GM19025 (cell line): ENCODE data around the gene ANP32A.
A peak's percentile ranks its signal among the peaks of the same experiment; 100 is the strongest.

Experiments used
- ATAC-seq: cut with Tn5 transposase; IDR thresholded peaks from one replicate; pipeline ENCODE4 v1.9.1; 2021; ENCODE audit warnings: mild to moderate bottlenecking, low read depth, moderate library complexity; ENCODE audit not compliant: unreplicated experiment

Gene ANP32A

DNA sequence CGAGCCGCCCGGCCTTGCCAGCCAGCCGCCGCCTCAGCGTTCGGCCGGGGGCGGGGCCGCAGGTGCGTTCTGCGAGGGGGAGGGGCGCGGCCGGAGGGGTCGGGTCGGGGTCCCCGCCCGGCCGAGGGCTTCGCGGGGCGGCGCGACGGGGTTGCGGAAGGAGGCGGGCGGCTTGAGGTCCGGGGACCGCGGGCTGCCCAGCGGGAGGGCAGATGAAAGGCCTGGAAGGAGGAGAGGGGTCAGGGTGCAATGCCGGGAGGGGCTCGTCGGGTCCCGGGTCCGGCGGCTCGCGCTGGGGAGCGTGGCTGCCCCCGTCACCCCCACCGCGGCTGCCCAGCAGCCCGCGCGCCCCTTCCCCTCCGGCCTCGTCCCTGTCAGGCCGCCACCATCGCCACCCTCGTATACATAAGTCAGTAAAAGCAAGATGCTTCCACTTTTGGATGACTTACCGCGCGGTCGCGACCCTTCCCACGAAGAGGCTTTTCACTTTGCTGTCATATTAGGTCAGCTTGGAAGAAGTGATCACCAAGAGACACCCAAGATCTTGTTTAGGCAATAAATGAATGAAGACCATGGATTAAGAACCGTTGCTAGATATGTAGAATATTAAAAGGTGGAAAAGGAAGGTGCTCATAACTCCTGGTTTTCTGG is 620 bp upstream of the ANP32A start:
- ATAC-seq = peak; percentile 15

DNA sequence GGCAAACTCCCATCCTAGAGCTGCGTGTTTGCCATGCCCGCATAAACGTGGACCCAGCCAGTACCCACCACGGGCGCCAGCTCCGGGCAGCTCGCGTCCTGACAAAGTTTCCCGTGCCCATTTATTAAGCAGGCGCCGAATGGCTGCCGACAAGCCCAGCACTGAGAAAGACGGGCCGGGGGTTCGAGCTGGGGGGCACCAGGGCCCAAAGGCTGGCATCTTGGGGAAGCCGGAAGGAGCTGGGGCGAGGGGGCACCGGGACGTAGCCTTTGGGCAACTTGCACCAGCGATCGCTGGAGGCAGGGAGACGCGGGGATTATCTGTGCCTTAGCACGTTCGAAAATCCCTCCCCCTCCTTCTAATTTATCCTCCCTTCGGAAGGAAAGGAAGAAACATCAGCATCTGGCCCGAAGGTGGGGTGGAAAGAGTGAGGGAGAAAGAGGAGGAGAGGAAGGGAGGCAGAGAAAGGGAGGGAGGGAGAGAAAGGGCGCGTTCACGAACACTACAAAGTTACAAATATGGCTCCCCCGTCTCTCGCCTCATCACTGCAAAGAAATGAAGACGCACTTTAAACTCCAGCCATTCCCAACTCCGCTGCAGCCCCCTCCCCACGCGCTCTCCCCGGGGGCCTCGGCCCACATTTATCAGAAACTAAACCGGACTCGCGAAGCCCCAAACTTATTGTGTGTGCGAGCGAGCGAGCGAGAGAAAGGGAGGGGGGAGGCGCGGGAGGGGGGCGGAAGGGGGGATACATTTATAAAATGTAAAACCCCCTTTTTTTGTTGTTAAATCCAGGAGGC is 1.0 kb downstream of the ANP32A start:
- no peak for ATAC-seq

DNA sequence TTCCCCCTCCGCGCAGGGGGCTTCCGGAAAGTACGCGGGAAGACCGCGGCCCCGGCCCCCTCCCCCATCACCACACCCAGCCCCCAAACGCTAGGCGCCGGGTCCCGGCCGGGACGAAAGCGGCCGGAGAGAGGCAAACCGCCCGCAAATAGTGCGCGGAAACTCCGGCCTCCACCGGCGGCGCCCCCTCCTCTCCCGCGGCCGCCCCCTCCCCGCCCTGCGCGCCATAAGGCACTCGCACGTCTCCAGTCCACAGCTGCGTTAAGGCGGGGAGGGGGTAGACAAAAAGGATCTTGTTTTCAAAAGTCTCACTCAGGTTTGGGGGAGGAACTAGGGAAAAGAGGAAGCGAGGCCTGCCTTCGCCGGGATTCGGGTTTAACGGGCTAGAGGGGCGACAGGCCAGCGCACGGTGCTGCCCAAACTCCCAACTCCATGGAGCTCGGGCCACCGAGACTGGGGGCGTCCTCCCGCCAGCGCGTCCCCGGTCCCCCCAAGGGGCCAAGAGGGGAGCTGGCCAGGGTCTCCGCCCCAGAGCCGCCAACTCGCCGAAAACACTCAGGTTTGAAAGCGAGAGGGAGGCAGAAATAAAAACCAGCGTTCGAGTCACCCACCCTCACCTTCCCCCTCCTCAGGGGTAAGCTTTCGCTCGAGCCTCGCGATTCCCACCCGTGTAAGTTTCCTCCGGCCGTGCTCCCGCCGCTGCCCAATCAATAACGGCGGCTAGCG is 1.8 kb downstream of the ANP32A start:
- no peak for ATAC-seq

DNA sequence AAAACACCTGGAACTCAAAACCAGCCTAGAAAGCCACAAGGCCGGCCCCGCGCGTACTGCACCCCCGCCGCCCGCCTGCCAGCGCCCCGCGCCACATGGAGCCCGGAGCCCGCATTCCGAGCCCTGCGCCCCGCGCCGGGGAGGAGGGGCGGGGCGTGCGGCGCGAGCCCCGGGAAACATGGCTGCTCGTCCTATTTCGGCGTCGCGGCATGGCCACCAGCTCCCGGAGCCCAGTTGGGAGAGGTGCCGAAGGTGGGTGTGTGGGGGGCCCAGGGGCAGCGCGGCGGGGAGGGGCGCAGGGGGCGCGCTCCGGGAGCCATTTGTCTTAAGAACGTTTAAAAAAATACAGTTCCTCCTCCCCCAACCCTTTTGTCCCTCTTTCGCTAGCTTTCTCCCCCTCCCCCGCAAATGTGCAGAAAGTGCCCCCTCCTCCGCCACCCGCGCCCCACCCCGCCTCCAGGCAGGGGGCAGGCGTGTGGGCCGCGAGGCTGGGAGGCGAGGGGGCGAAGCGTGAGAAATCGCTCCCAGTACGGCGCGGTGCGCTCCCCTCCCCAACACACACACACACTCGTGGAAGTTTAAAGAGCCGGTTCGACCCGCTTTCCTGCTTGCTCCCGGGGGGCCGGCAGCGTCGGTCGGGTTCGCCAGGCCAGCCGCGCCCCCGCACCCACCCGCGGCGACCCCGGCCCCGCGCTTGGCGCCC is 2.5 kb downstream of the ANP32A start:
- no peak for ATAC-seq

DNA sequence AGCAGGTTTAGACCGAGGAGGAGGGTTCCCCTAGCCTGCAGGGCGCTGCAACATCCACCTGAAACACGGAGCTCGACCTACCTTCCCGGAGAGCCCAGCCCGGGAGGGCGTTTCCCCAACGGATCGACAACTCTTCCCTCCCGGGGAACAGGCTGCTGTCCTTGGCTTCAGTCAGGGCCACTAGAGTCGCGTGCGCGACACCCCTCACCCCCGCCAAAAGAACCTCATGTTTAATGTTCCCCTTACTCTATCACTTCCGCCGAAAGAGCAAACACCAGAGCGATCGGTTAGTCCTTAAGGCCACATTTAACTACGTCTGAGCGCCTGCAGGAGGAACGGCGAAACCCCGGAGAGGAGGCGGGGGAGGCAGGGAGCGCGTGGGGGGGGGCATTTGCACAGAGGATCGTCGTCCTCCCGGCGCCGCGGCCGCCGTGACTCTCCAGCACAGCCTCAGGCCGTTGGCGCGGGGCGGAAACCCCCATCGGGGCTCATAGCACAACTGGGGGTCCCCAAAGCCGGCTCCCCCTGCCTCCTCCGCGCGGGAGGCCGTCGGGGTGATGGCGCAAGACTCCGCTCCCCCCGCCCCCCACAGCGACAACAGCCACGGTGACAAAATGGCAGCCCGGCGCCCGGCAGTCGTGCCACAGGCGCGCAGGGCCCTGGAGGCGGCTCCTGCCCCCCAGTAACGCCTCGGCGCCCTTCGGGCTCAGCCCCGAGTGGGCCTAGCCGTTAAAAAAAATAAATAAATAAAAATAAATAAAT is 3.2 kb downstream of the ANP32A start:
- peak; percentile 24 for ATAC-seq

DNA sequence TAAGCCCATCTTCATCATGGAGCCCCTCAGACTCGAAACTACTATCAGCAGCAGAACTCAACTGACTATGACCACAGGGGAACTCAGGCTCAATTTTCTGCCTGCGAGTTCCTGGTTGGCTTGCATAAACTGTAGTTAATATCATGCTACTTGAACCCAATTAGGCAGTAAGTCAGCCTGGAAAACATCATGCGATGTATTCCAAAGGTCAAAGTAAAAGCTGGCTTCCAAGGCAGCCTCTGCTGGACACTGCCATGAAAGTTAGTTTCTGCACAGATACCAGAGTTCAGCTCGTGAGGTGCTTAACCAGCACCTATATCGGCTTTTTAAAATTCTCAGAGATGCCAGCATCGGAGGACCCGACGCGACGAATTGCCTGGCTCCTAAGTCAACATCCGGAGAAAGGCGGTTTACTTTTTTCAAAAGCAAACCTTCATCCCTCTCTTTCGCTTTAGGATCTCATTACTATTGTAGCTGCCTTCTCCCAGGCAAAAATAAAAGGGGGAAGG is 3.8 kb downstream of the ANP32A start:
- no peak for ATAC-seq

DNA sequence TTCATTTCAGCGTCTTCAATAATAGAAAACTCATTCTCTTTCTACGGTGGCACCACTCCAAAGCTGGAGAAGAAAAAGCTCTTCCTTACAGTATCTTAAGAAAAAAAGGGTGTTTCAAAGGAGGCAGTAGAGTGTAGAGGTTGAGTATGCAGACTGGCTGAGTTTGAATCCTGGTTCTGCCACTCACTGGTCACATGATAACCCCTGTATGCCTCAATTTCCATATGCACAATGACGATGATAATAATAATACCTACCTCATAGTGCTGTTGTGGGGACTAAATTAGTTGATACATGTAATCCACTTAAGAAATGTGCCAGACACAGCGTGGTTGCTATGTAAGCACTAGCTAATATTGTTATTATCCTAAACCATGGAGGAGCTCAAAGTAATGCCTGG is 4.5 kb downstream of the ANP32A start:
- ATAC-seq = no peak

DNA sequence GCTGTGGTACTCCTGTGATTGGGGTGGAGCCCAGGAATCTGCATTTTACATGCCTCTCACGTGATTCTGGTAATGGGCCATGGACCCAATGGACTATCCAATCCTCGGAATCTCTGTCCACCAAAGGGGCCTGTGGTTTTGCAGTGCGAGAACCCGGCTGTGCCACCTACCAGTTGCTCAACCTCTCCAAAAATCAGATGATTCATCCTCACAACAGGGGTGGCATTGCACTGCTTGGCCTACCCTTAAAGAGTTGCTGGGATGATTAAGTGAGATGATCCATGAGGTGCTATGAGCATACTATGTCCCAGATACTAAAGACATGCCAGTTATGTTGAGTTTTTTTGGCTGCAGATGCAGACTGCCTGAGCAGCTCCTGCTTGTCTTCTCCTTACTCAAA is 5.1 kb downstream of the ANP32A start:
- no peak for ATAC-seq

DNA sequence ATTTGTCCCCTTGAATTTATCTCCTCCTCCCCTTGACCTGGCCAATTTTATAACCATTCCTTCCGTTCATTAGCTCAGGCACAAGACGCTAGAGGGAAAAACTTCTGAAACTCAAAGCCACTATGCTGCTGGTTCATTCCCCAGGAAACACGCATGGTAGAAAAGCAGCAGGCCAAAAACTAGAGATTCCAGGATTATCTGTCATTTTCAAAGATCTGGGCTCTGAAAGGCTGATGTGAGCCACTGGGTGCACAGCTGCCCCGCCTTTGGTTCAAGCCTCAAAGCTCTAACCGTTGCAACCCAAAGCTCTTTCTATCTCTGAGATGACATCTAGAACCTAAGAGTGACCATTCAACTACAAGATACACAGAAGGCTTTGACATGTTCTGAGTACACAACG is 6.1 kb downstream of the ANP32A start:
- ATAC-seq = no peak

DNA sequence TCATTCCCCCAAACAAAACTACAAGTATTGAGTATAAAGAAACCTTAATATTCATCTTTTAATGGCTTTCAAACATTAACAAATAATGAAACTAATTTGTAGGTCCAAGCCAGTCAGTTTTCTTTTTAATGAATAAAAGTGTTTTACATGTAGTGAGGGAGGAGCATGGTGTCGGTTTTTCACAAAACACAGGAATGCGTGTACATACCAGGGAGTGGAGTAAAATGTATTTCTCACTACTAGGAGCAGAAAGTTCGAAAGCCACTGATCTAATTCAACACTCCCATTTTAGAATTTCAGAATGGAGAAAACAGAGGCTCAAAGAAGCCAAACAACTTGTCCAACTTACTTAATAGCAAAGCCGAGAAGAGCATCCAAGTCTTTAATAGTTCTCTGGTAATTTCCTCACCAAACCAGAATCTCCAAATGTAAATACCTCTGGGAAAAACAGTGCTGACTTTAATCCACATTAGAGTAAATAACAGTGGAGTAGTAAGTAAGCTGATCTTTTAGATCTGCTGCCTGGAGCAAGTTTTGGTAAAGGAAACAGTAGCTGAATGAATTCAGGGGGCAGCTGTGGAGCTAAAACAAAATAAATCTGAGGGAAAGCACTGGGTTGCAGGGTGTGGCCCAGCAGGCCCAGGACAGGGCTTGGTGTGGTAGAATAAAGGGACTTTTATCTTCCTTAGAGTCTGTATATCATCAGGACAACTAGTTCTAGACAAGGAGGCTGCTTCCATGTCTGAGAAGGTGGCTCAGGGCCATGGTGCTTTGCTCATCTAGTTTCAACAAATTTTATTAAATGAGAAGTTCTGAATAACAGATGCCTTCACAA is 7.9 kb downstream of the ANP32A start:
- ATAC-seq = no peak

DNA sequence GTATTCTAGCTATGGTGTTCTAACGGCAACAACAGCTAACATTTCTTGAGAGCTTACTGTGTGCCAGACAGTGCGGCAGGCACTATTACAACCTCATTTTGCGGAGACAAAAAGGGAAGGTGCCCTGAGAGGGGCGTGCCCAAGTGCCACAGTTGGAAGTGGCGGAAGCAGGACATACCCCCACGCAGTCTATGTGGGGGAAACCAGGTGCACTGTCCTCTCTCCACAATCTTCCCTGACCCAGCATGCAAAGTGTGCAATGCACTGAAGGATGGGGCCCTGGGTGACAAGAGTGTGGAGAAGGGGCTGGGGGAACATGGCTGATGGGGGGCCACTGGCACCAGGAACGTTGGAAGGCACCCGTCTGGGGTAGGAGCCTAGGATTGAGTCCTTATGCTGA is 8.6 kb downstream of the ANP32A start:
- no peak for ATAC-seq

DNA sequence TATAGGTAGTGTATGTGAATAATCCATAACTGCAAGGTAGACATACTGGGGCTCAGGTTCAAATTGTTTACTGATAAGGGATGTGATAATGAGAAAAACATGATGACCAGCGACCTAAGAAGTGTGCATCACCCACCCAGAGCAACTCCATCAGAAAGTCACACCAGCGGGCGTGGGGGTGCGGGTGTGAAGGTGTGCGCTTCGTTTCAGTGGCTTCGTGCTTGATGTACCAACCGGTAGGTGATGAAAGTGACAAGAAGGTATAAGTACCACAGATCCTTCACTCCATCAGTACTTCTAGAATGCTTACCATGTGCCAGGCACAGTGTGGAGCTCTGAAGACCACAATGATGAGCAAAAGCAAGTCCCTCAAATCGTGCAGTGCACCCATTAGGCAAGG is 11.2 kb downstream of the ANP32A start:
- no peak for ATAC-seq

DNA sequence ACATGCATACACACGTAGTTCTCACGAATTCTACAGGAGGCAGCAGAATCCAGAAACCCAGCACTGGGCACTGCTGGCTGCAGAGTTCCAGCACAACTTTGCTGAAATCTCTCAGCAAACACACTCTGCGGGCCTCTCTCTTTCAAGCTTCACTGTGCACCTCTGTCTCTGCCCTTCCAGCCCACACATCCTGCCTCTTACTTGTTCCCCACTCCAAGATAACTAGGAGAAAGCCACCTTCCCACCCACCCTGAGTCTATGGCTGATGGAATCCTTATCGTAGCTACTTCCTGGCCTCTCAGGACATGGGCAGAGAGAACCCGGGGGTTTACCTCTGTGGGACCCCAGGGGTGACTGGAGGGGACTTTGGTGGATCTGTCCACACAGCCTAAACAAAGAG is 11.9 kb downstream of the ANP32A start:
- no peak for ATAC-seq

DNA sequence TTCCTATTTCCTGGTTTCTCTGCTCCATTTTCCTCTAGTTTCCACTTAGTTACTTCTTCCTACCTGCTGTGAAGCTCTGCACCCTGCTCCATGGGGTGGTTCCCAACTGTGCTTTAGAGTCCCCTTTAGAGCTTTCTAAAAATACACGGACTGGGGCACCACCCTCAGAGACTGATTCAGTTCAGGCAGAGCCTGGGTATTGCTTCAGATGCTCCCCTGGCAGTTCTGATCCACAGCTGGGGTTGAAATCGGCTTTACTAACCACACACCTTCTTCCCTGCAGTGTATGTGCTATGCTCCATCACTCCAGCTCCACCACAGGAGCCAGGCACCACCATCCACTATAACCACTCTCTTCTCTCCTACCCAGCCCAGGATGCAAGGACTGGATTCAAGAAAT is 12.6 kb downstream of the ANP32A start:
- ATAC-seq = no peak

DNA sequence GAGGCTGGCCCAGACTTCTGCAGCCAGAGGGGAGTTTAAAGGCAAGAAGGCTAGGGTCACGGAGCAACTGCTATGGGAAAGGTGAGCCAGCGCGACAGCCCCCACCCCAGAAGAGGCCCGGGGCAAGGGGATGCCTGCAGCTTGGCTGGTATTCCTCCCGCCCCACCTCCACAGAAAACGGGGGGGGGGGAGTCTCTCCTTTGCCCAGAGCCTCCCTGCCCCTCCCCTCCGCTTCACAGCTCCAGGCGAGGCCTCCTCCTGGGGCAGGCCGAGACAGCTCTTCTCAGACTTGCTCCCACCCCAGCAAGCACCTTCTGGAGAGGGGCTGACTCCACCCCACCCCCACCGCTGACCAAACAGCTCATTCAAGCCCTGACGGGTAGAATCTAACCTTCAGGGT is 13.4 kb downstream of the ANP32A start:
- no peak for ATAC-seq

DNA sequence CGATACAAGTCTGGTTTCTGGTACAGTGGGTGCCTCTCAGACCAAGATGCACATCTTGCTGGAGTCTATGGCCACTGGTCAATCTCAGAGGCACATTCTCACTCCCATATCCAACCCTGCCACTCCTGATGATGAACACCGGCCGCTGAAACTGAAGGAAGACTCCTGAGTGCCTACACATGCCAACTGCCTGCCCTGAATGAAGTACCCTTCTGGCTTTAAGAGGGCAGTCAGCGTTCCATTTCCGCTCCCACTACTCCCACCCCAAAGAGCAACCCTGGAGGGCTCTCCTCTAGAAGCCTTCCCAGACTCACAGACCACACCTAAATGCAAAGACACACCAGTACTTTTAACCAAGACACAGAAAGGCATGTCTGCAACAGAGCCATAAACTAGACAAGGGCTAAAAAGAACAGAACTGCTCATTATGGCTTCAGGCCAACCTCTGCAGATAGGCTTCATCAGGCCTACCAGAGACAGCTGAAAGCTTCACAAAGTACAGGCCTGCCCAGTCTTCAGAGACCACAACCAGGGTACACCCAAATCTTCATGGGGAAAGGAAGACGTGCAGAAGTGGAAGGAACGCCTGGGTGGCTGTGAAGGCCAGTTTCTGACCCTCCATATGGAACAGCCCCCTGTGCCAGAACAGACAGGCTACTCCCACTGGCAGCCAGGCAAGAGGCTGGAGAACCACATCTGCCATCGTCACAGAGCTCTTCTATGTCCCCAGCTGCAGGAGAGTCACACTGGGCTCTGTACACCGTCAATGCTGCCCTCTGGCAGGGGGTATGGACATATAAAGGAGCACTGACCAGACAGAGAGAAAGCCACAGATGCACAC is 14.3 kb downstream of the ANP32A start:
- no peak for ATAC-seq

DNA sequence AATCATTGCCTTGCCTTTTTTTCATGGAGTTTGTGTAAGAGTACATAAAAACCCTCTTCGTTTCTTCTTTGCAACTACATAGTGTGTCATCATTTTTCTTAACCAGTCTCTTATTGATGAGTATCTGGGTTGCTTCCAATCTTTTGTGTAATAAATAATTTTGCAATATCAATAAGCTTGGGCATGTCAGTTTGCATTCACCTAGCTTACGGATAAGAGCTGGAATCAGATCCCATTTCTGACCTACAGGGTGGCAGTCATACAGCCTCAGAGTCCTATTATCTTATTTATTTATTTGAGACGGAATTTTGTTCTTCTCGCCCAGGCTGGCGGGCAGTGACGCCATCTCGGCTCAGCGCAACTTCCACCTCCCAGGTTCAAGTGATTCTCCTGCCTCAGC is 18.3 kb downstream of the ANP32A start:
- ATAC-seq = no peak

DNA sequence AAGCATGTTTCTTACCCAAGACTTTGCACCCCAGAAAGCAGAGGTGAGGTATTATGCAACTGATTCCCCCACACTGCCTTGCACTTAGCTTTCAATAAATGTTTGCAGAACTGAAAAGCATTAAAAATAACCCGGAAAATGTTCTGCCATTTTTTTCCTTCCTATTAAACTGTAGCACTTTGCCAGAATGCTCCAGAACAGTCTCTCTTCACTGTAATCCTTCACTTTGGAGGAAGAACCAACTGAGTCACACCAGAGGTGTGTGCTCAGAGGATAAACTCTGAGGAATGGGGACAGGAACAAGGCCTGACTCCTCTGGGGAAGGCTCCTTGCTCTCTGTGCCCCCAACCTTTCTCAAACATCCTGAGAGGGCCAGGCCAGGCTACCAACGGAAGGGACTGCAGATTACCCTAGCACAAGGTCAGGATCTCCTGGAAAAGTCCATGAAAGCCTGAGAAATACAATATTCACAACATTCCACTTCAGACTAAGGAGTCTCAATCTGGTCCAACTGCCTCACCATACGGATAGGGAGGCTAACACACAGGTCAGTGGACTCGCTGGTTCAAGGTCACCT is 19.0 kb downstream of the ANP32A start:
- no peak for ATAC-seq
